Activated T-helper 2 cell treated with anti-CD3 and anti-CD28 coated beads, Interferon-gamma antibody, Interleukin-2, Interleukin-4, amounts not matched to agents 10 μg/mL and 5 μg/mL and 100 μg/mL, durations not matched to agents 14 hours and 24 hours and 36 hours (primary cell): ENCODE results near the gene USE1. TPM values are rescaled to one million over a fixed set of nuclear protein-coding genes. Genes with fewer than 3 reads are reported as not detected.
A peak's percentile ranks its signal among the peaks of the same experiment; 100 is the strongest.

Experiments used
- DNase-seq: peaks from one replicate; pipeline ENCODE4 v3.0.0; 2021; ENCODE audit warnings: low spot score
- H3K27ac Mint-ChIP-seq: one replicate; pipeline ENCODE4 v1.8.0; 2021; ENCODE audit warnings: mixed read lengths
- H3K27me3 Mint-ChIP-seq: one replicate; pipeline ENCODE4 v1.8.0; 2021; ENCODE audit warnings: low read depth, mixed read lengths
- H3K36me3 Mint-ChIP-seq: one replicate; pipeline ENCODE4 v1.8.0; 2021; ENCODE audit warnings: low read depth, mixed read lengths
- H3K4me1 Mint-ChIP-seq: one replicate; pipeline ENCODE4 v1.8.0; 2021; ENCODE audit warnings: low read depth, mixed read lengths
- H3K4me3 Mint-ChIP-seq: one replicate; pipeline ENCODE4 v1.8.0; 2021; ENCODE audit warnings: low read depth, mild to moderate bottlenecking, moderate library complexity, mixed read lengths
- H3K9me3 Mint-ChIP-seq: one replicate; pipeline ENCODE4 v1.8.0; 2021; ENCODE audit warnings: mixed read lengths
- intact Hi-C: fragments of 100-400 bp; cut with micrococcal nuclease; formaldehyde crosslinking; loops from one replicate; pipeline ENCODE4 v1.15.1; 2023
- total RNA-seq: library from RNA; stranded (reverse); gene quantifications from 2 replicates; pipeline ENCODE4 v1.2.3, GENCODE V29; 2022

Gene USE1
- total RNA-seq, 1 donor from 2014 or later = 26.4 TPM

- Mint-ChIP-seq H3K4me3 (no peak overlapping the region), H3K27me3 (no peaks in the 10 kb centered on the region), H3K9me3 (no peaks in the 10 kb centered on the region), H3K4me1 (peaks cover 14% of the 10 kb centered on the region), H3K27ac (no peak overlapping the region), H3K36me3 (peaks cover 52% of the 10 kb centered on the region)
- DNase-seq = no peak
- intact Hi-C loops = no loop called here
These were observed 4.9 kb upstream of the USE1 start for GRCh38 chr19:17210296-17210695.

GRCh38 chr19:17211547-17212446 lies 3.4 kb upstream of the USE1 start:
- no peak for DNase-seq
- H3K36me3 Mint-ChIP-seq = peaks cover 56% of the 10 kb centered on the region
- intact Hi-C loops = no loop called here
- no peaks in the 10 kb centered on the region for H3K27me3 Mint-ChIP-seq
- no peak overlapping the region for H3K4me3 Mint-ChIP-seq
- H3K27ac Mint-ChIP-seq = no peak overlapping the region
- H3K9me3 Mint-ChIP-seq = no peaks in the 10 kb centered on the region
- H3K4me1 Mint-ChIP-seq = peaks cover 15% of the 10 kb centered on the region

GRCh38 chr19:17213334-17213733 lies 1.8 kb upstream of the USE1 start:
- Mint-ChIP-seq H3K36me3 (peaks cover 65% of the 10 kb centered on the region), H3K27ac (no peak overlapping the region), H3K4me1 (peaks cover 15% of the 10 kb centered on the region), H3K4me3 (no peak overlapping the region), H3K9me3 (no peaks in the 10 kb centered on the region), H3K27me3 (no peaks in the 10 kb centered on the region)
- intact Hi-C loops = no loop called here
- no peak for DNase-seq

- Mint-ChIP-seq H3K4me1 (peaks cover 8% of the 10 kb centered on the region), H3K27me3 (no peaks in the 10 kb centered on the region), H3K36me3 (peaks cover 61% of the 10 kb centered on the region), H3K27ac (peak overlapping the region; percentile 96), H3K4me3 (peak overlapping the region; percentile 84), H3K9me3 (no peaks in the 10 kb centered on the region)
- intact Hi-C loops = loop anchor here (1.0 kb wide), 2 partner anchors 12 to 89 kb away; partner anchors contain the start of gene OCEL1
- no peak for DNase-seq
These were observed 540 bp upstream of the USE1 start for GRCh38 chr19:17214508-17215126.

GRCh38 chr19:17216058-17216670 lies 1.0 kb downstream of the USE1 start:
- intact Hi-C loops = no loop called here
- H3K36me3 Mint-ChIP-seq = peaks cover 50% of the 10 kb centered on the region

GRCh38 chr19:17219286-17219685 lies 4.1 kb downstream of the USE1 start:
- peaks cover 33% of the 10 kb centered on the region for H3K36me3 Mint-ChIP-seq
- peaks cover 5% of the 10 kb centered on the region for H3K4me1 Mint-ChIP-seq
- no peak for DNase-seq
- no peaks in the 10 kb centered on the region for H3K9me3 Mint-ChIP-seq
- no peak overlapping the region for H3K27ac Mint-ChIP-seq
- no peaks in the 10 kb centered on the region for H3K27me3 Mint-ChIP-seq
- intact Hi-C loops = no loop called here
- H3K4me3 Mint-ChIP-seq = no peak overlapping the region

More at GRCh38 chr19:17216058-17216670, 1.0 kb downstream of the USE1 start:
- Mint-ChIP-seq H3K4me1 (peaks cover 5% of the 10 kb centered on the region), H3K27me3 (no peaks in the 10 kb centered on the region), H3K27ac (peak overlapping the region; percentile 96), H3K4me3 (peak overlapping the region; percentile 84), H3K9me3 (no peaks in the 10 kb centered on the region)
- no peak for DNase-seq

GRCh38 chr19:17220207-17220758 lies 5.1 kb downstream of the USE1 start:
- no peaks in the 10 kb centered on the region for H3K9me3 Mint-ChIP-seq
- H3K36me3 Mint-ChIP-seq = peaks cover 30% of the 10 kb centered on the region
- peaks cover 1% of the 10 kb centered on the region for H3K4me1 Mint-ChIP-seq
- H3K4me3 Mint-ChIP-seq = no peak overlapping the region
- no peak for DNase-seq
- no peaks in the 10 kb centered on the region for H3K27me3 Mint-ChIP-seq
- intact Hi-C loops = no loop called here
- no peak overlapping the region for H3K27ac Mint-ChIP-seq

- Mint-ChIP-seq H3K36me3 (peaks cover 9% of the 10 kb centered on the region), H3K9me3 (no peaks in the 10 kb centered on the region), H3K27me3 (no peaks in the 10 kb centered on the region), H3K4me3 (peak overlapping the region; percentile 62), H3K27ac (no peak overlapping the region), H3K4me1 (peaks cover 5% of the 10 kb centered on the region)
- intact Hi-C loops = loop anchor here (5.0 kb wide), 1 partner anchor 82 kb away; the partner anchor contains the start of genes DDA1 and MRPL34
- DNase-seq = no peak
These were observed 9.9 kb downstream of the USE1 start for GRCh38 chr19:17225053-17225452.

GRCh38 chr19:17226002-17226933 lies 11.1 kb downstream of the USE1 start, which contains the start of gene OCEL1:
Gene OCEL1 (plus strand): TSS chr19:17226226. CDS start chr19:17226248, 22 bp downstream.
- peaks cover 5% of the 10 kb centered on the region for H3K4me1 Mint-ChIP-seq
- peak; percentile 96 for DNase-seq
- intact Hi-C loops = loop anchor here (1.0 to 5.0 kb wide), 3 partner anchors 9 to 81 kb away; partner anchors contain the start of genes DDA1, MRPL34 and USE1
- peak within 1 kb of the TSS; percentile 98 for H3K27ac Mint-ChIP-seq
- peak within 1 kb of the TSS; percentile 90 for H3K4me3 Mint-ChIP-seq
- no peaks in the 10 kb centered on the region for H3K27me3 Mint-ChIP-seq
- peaks cover 9% of the 10 kb centered on the region for H3K36me3 Mint-ChIP-seq
- H3K9me3 Mint-ChIP-seq = no peaks in the 10 kb centered on the region

- Mint-ChIP-seq H3K27me3 (no peaks in the 10 kb centered on the region), H3K4me1 (peaks cover 5% of the 10 kb centered on the region), H3K4me3 (no peak overlapping the region), H3K9me3 (no peaks in the 10 kb centered on the region), H3K27ac (no peak overlapping the region), H3K36me3 (peaks cover 17% of the 10 kb centered on the region)
- DNase-seq = no peak
- intact Hi-C loops = loop anchor here (5.0 kb wide), 1 partner anchor 79 kb away; the partner anchor contains the start of genes DDA1 and MRPL34
These were observed 12.7 kb downstream of the USE1 start for GRCh38 chr19:17227798-17228367.

- no peaks in the 10 kb centered on the region for H3K9me3 Mint-ChIP-seq
- H3K4me3 Mint-ChIP-seq = no peak overlapping the region
- H3K27ac Mint-ChIP-seq = no peak overlapping the region
- intact Hi-C loops = loop anchor here (5.0 kb wide), 1 partner anchor 77 kb away; the partner anchor contains the start of genes DDA1 and MRPL34
- peaks cover 20% of the 10 kb centered on the region for H3K36me3 Mint-ChIP-seq
- H3K4me1 Mint-ChIP-seq = peaks cover 7% of the 10 kb centered on the region
- H3K27me3 Mint-ChIP-seq = no peaks in the 10 kb centered on the region
- no peak for DNase-seq
These were observed 14.7 kb downstream of the USE1 start for GRCh38 chr19:17229890-17230289.
